IPS-20b (cell line): Measurements from ENCODE around the gene NOL9.

ENCODE experiments used
- H3K27ac ChIP-seq: one replicate; pipeline ENCODE4 v1.5.1; 2013; ENCODE audit warnings: low read length
- H3K27me3 ChIP-seq: 2 replicates; pipeline ENCODE4 v1.6.1; 2013; ENCODE audit warnings: mild to moderate bottlenecking, low read length, inconsistent platforms; ENCODE audit not compliant: insufficient read depth
- H3K36me3 ChIP-seq: 2 replicates; pipeline ENCODE4 v1.6.1; 2013; ENCODE audit warnings: low read depth, mild to moderate bottlenecking, inconsistent platforms, low read length, moderate library complexity; ENCODE audit not compliant: insufficient read depth
- H3K4me1 ChIP-seq: 2 replicates; pipeline ENCODE4 v1.6.1; 2013; ENCODE audit warnings: mild to moderate bottlenecking, control low read depth, inconsistent platforms, low read length, moderate library complexity; ENCODE audit not compliant: insufficient read depth
- H3K4me3 ChIP-seq: 2 replicates; pipeline ENCODE4 v1.5.1; 2013; ENCODE audit warnings: mild to moderate bottlenecking, low read length, inconsistent platforms
- H3K9ac ChIP-seq: 2 replicates; pipeline ENCODE4 v1.6.1; 2013; ENCODE audit warnings: low read depth, mild to moderate bottlenecking, inconsistent platforms, low read length, moderate library complexity
- H3K9me3 ChIP-seq: 2 replicates; pipeline ENCODE4 v1.6.1; 2013; ENCODE audit warnings: mild to moderate bottlenecking, low read depth, low read length, inconsistent platforms; ENCODE audit not compliant: insufficient read depth

Gene NOL9

GRCh38 chr1:6554907-6555778 is 830 bp upstream of the NOL9 start, which contains the start of gene TAS1R1:
TAS1R1 (plus strand) TSS chr1:6555307; CDS start chr1:6555374, 67 bp downstream.
- H3K27ac ChIP-seq: no peak within 1 kb of the TSS
- no peaks in the 10 kb centered on the region for H3K9me3 ChIP-seq
- H3K4me3 ChIP-seq: peak within 1 kb of the TSS; percentile 91

GRCh38 chr1:6547301-6547700 is 7.0 kb downstream of the NOL9 start:
- H3K9ac ChIP-seq: no peak overlapping the region
- H3K36me3 ChIP-seq: peaks cover 70% of the 10 kb centered on the region
- H3K27me3 ChIP-seq: no peaks in the 10 kb centered on the region
- no peak overlapping the region for H3K27ac ChIP-seq
- H3K9me3 ChIP-seq: no peaks in the 10 kb centered on the region
- H3K4me3 ChIP-seq: no peak overlapping the region
- no peaks in the 10 kb centered on the region for H3K4me1 ChIP-seq

More at GRCh38 chr1:6554907-6555778, 830 bp upstream of the NOL9 start, which contains the start of gene TAS1R1:
- Histone ChIP-seq H3K4me1 (peaks cover 8% of the 10 kb centered on the region; the same call in 1 of the 2 replicates), H3K36me3 (peaks cover 4% of the 10 kb centered on the region), H3K9ac (peak within 1 kb of the TSS; percentile 92), H3K27me3 (no peaks in the 10 kb centered on the region)

- H3K27me3 ChIP-seq: no peaks in the 10 kb centered on the region
- peaks cover 77% of the 10 kb centered on the region for H3K36me3 ChIP-seq
- H3K9me3 ChIP-seq: no peaks in the 10 kb centered on the region
- no peak overlapping the region for H3K4me3 ChIP-seq
- H3K27ac ChIP-seq: no peak overlapping the region
- no peaks in the 10 kb centered on the region for H3K4me1 ChIP-seq
- H3K9ac ChIP-seq: no peak overlapping the region; the same call in 1 of the 2 replicates
Observed at GRCh38 chr1:6546326-6546725, 8.0 kb downstream of the NOL9 start.

DNA sequence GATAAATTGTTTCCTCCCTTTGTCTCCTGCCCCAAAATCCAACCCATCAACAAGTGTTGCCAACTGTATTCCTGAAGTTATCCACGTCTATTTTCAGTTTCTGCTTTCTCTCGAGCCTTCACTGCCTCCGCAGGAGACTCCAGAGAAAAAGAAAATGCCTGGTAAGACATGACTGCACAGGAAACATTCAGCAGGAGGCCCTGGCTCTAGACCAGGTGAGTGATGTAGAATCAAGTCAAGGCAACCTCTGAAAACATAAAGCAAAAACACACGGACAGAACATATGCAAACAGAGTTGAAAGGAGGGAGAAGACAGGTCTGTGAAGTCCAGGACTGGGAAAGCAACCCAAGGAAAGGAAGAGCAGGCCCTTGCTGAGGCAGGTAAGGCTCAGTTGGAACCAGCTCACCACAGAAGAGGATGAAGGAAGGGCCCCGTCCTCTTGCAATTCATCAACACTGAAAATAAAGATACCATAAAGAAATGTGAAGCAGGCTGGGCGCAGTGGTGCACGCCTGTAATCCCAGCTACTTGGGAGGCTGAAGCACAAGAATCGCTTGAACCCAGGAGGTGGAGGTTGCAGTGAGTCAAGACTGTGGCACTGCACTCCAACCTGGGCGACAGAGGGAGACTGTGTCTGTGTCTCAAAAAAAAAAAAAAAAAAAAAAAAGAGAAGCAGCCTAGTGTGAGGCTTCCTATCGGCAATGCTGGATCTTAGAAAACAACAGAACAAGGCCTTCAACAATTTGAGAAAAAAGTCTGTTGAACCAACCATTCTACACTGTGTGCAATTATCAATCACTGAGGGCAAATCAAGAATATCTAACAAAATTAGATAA is 8.8 kb downstream of the NOL9 start:
- Histone ChIP-seq H3K27me3 (no peaks in the 10 kb centered on the region), H3K9ac (no peak overlapping the region), H3K4me1 (no peaks in the 10 kb centered on the region), H3K9me3 (no peaks in the 10 kb centered on the region), H3K27ac (no peak overlapping the region), H3K36me3 (peaks cover 84% of the 10 kb centered on the region), H3K4me3 (no peak overlapping the region)

- Histone ChIP-seq H3K36me3 (peaks cover 80% of the 10 kb centered on the region), H3K27ac (no peak overlapping the region), H3K9ac (no peak overlapping the region), H3K9me3 (no peaks in the 10 kb centered on the region), H3K4me1 (no peaks in the 10 kb centered on the region), H3K4me3 (no peak overlapping the region), H3K27me3 (no peaks in the 10 kb centered on the region)
Observed at GRCh38 chr1:6544831-6545230, 9.5 kb downstream of the NOL9 start.

- Histone ChIP-seq H3K27me3 (no peaks in the 10 kb centered on the region), H3K4me3 (no peak overlapping the region), H3K27ac (no peak overlapping the region), H3K4me1 (no peaks in the 10 kb centered on the region), H3K9me3 (no peaks in the 10 kb centered on the region), H3K36me3 (peaks cover 59% of the 10 kb centered on the region), H3K9ac (no peak overlapping the region)
Observed at GRCh38 chr1:6538956-6539355, 15.4 kb downstream of the NOL9 start.

- Histone ChIP-seq H3K4me3 (no peak overlapping the region), H3K4me1 (no peaks in the 10 kb centered on the region), H3K27me3 (no peaks in the 10 kb centered on the region), H3K9me3 (no peaks in the 10 kb centered on the region), H3K27ac (no peak overlapping the region), H3K9ac (no peak overlapping the region), H3K36me3 (peaks cover 69% of the 10 kb centered on the region)
Observed at GRCh38 chr1:6536291-6536690, 18.0 kb downstream of the NOL9 start.

DNA sequence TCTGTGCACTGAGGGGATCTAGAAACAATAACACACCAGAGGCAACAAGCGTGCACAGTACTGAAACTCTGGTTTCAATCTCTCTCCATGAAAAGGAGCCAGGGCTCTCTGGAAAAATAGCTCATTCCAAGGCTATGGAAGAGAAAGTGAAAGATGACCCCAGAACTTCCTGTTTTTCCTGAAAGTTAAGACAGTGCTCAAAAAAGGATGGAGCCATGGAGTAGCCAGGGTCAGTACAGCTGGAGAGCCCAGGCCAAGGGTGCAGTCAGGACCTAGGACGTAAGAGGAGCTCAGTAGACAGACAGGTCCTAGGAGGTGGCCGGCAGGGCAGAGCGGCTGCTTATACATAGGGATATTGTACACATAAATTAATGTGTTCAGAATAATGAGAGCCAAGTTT is 19.1 kb downstream of the NOL9 start:
- no peak overlapping the region for H3K4me3 ChIP-seq
- H3K27me3 ChIP-seq: no peaks in the 10 kb centered on the region
- H3K9me3 ChIP-seq: no peaks in the 10 kb centered on the region
- H3K9ac ChIP-seq: no peak overlapping the region
- no peaks in the 10 kb centered on the region for H3K4me1 ChIP-seq
- no peak overlapping the region for H3K27ac ChIP-seq
- H3K36me3 ChIP-seq: peaks cover 70% of the 10 kb centered on the region

- no peaks in the 10 kb centered on the region for H3K4me1 ChIP-seq
- H3K9me3 ChIP-seq: no peaks in the 10 kb centered on the region
- no peak overlapping the region for H3K4me3 ChIP-seq
- no peaks in the 10 kb centered on the region for H3K27me3 ChIP-seq
- H3K27ac ChIP-seq: no peak overlapping the region
- peaks cover 66% of the 10 kb centered on the region for H3K36me3 ChIP-seq
- H3K9ac ChIP-seq: no peak overlapping the region
Observed at GRCh38 chr1:6534248-6534822, 20.0 kb downstream of the NOL9 start.

- no peak overlapping the region for H3K27ac ChIP-seq
- H3K36me3 ChIP-seq: peaks cover 70% of the 10 kb centered on the region
- H3K4me3 ChIP-seq: no peak overlapping the region
- H3K9me3 ChIP-seq: no peaks in the 10 kb centered on the region
- no peaks in the 10 kb centered on the region for H3K4me1 ChIP-seq
- no peak overlapping the region for H3K9ac ChIP-seq
- H3K27me3 ChIP-seq: no peaks in the 10 kb centered on the region
Observed at GRCh38 chr1:6531996-6532395, 22.3 kb downstream of the NOL9 start.

- Histone ChIP-seq H3K27me3 (no peaks in the 10 kb centered on the region), H3K27ac (no peak overlapping the region), H3K9ac (no peak overlapping the region), H3K4me3 (no peak overlapping the region), H3K4me1 (no peaks in the 10 kb centered on the region), H3K9me3 (no peaks in the 10 kb centered on the region), H3K36me3 (peaks cover 80% of the 10 kb centered on the region)
Observed at GRCh38 chr1:6530504-6531160, 23.7 kb downstream of the NOL9 start.
